Prostate gland (tissue), 2 donors: Measurements from ENCODE around the gene ZBTB16.

Experiments used
- CTCF ChIP-seq, 4 experiments: fragments of 200-600 bp in 2 of 4; fragments of 450-650 bp in 2 of 4; sonication (generic) in 2 of 4; IDR thresholded peaks; 1 replicate in 3 of 4; 2 replicates in 1 of 4; pipeline ENCODE4 v1.5.1; 2016 to 2019; ENCODE audit warnings: antibody characterized with exemption in 4 of 4, mild to moderate bottlenecking in 2 of 4, moderate library complexity in 2 of 4
- POLR2A ChIP-seq: fragments of 450-650 bp; IDR thresholded peaks from one replicate; pipeline ENCODE4 v1.6.1; 2016; ENCODE audit warnings: antibody characterized with exemption, mild to moderate bottlenecking

DNA sequence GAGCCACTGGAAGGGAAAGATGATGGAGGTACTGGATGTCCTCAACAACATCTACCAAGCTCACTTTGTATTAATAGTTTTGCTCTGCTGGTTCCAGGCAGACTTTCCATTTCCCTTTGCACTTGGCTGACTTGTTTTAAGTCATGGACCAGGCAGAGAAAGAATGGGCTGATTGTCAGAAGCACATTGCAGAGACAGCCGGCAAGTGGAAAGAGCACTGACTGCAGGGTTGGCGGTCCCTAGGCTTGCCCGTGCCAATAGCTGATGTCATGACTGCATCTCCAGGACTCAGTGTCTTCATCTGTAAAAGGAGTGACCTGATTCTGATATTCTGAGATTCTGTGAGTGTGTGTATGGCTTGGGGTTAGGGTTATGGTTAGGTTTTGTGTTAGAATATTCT, 215.8 kb downstream of the ZBTB16 start:
- TF ChIP-seq CTCF (IDR thresholded peaks at IDR 0.05): no peak
- no peak for TF ChIP-seq POLR2A
